Measurements from ENCODE around the gene MS4A15.

DNA sequence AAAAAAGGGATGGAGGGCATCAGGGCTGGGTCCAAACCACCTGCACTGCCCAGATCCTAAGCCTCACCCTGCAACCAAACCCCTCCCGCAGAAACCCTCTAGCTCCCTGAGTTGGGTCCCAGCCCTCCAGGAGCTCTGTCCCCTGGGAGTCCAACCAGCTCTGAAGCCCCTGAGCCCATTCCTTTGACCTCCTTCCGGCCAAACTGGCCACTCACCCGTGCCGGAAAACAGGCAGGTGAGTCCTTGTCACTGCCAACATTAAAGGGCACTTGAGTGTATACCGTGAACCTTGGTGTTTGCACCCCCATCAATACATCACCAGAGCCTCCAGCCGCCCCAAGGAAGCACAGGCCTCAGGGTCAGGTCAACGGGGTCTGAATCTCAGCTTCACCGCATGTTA is 11.5 kb downstream of the MS4A15 start:
- TF ChIP-seq, protein P1, sequence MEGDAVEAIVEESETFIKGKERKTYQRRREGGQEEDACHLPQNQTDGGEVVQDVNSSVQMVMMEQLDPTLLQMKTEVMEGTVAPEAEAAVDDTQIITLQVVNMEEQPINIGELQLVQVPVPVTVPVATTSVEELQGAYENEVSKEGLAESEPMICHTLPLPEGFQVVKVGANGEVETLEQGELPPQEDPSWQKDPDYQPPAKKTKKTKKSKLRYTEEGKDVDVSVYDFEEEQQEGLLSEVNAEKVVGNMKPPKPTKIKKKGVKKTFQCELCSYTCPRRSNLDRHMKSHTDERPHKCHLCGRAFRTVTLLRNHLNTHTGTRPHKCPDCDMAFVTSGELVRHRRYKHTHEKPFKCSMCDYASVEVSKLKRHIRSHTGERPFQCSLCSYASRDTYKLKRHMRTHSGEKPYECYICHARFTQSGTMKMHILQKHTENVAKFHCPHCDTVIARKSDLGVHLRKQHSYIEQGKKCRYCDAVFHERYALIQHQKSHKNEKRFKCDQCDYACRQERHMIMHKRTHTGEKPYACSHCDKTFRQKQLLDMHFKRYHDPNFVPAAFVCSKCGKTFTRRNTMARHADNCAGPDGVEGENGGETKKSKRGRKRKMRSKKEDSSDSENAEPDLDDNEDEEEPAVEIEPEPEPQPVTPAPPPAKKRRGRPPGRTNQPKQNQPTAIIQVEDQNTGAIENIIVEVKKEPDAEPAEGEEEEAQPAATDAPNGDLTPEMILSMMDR (IDR thresholded peaks at IDR 0.05), result no peak
- no peak for TF ChIP-seq POLR2A (IDR thresholded peaks at IDR 0.05)
